ENCODE measurements around the gene MTURN.

The MTURN gene
- long read RNA-seq, full-length matches to known transcripts = 1 of 7 reads
- long read RNA-seq, partial matches to known transcripts = 0 of 7 reads
- long read RNA-seq, other reads (novel, unspliced or antisense) = 6 of 7 reads

DNA sequence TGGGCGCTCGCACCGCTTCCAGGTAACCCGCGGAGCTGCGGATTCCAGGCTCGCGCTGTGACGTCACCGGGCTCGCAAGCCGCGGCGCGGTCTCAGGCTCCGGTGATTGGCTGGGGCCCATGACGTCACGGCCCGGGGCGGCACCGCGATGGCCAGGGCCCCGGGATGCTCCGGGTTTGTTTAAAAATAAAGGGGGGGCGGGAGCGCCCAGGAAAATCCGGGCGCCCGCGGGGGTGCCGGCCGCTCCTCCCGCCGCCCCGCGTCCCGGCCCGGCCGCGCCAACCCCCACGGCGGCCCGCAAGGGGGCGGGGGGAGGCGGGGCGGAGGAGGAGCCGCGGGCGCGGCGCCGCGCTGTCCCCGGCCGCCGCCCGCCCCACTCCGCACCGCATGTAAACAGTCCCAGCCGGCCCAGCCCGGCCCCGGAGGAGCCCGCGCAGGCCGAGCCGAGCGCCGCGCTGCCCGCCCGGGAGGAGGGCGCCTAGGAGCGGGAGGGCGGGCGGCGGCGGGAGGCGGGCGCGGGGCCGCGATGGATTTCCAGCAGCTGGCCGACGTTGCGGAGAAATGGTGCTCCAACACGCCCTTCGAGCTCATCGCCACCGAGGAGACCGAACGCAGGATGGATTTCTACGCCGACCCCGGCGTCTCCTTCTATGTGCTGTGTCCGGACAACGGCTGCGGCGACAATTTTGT lies at the start of gene MTURN:
Gene MTURN, plus strand, starts transcription at position 376 of the 690 bp plus-strand sequence. Its CDS starts 151 bp downstream, at position 527.
- TF ChIP-seq CTCF (IDR thresholded peaks at IDR 0.05; ENCODE audit: insufficient read depth, low read length) = no peak
- no peak for TF ChIP-seq POLR2AphosphoS5 (IDR thresholded peaks at IDR 0.05; ENCODE audit: low read depth)
- no peak for TF ChIP-seq SPI1 (IDR thresholded peaks at IDR 0.05; ENCODE audit: borderline replicate concordance, low read depth)
- no peak for TF ChIP-seq REST (IDR thresholded peaks at IDR 0.05; ENCODE audit: insufficient replicate concordance, low read depth)
- no peak for TF ChIP-seq GABPA (IDR thresholded peaks at IDR 0.05; ENCODE audit: low read depth)
- Histone ChIP-seq H3K27me3 (ENCODE audit: insufficient read depth, poor library complexity, severe bottlenecking) (no peaks in the 10 kb centered on the region), H3K27ac (replicated peaks) (peak within 1 kb of the TSS; percentile 82), H3K4me3 (replicated peaks; ENCODE audit: insufficient read depth, low read length) (peak within 1 kb of the TSS; percentile 96)
- peak; percentile 71 to 83 for DNase-seq (ENCODE audit: low read depth in 1 of 2, low spot score in 1 of 2)

DNA sequence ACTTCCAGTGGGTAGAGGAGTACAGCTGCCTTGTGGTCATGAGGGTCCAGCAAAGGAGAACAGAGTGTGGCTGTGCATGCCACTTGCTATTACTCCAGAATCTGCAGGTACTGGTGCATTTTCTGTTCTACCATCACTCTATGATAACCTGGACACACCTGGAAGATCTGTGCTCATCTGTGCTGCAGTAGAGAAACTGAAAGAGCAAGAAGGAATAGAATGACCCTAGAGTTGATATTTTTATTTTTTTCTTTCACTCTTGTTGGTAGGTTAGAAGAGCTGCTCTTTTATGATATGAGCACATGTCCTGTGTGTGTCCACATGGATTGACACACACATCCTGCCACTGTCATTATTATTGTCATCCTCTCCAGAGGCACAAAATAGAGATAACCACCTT lies 48.3 kb upstream of the MTURN start:
- H3K27me3 ChIP-seq (ENCODE audit: insufficient read depth, poor library complexity, severe bottlenecking) = no peaks in the 10 kb centered on the region
- no peak for DNase-seq (ENCODE audit: low read depth in 1 of 2, low spot score in 1 of 2)

More for the DNA sequence above, 48.3 kb upstream of the MTURN start:
- Histone ChIP-seq H3K27ac (replicated peaks) (no peak overlapping the region), H3K4me3 (replicated peaks; ENCODE audit: insufficient read depth, low read length) (no peak overlapping the region)
- TF ChIP-seq CTCF (IDR thresholded peaks at IDR 0.05; ENCODE audit: insufficient read depth, low read length) (no peak), REST (IDR thresholded peaks at IDR 0.05; ENCODE audit: insufficient replicate concordance, low read depth) (no peak), GABPA (IDR thresholded peaks at IDR 0.05; ENCODE audit: low read depth) (no peak), SPI1 (IDR thresholded peaks at IDR 0.05; ENCODE audit: borderline replicate concordance, low read depth) (no peak), POLR2AphosphoS5 (IDR thresholded peaks at IDR 0.05; ENCODE audit: low read depth) (no peak)
